HepG2 (cell line): ENCODE data around the gene LRP10. TPM values are rescaled to one million over a fixed set of nuclear protein-coding genes. Genes with fewer than 3 reads are reported as not detected.

ENCODE experiments used
- ATAC-seq: fragments of 200-7000 bp; cut with Tn5 transposase; 3 replicates; pipeline ENCODE4 v1.9.1; 2020; ENCODE audit warnings: mild to moderate bottlenecking, moderate library complexity
- BruUV-seq: library from RNA; stranded (reverse); fragments of 400-500 nt; replicated peaks from 2 replicates; lab custom pipeline; 2021; lab: Mats Ljungman, UMichigan
- CTCF ChIA-PET: fragments of 300-600 bp; formaldehyde crosslinking; extraction: SDS; loops from one replicate; lab custom pipeline; 2021; ENCODE audit warnings: low total read pairs, inconsistent platforms, low intra/inter-chr PET ratio; lab: Yijun Ruan, JAX
- POLR2A ChIA-PET: fragments of 350-600 bp; sonication (Branson Sonifier 250); formaldehyde crosslinking; loops from one replicate; lab custom pipeline; 2020; ENCODE audit warnings: antibody characterized with exemption, inconsistent platforms; lab: Yijun Ruan, JAX
- DNase-seq: peaks from one replicate; pipeline ENCODE4 v3.0.0-alpha.2; 2015; ENCODE audit warnings: low spot score
- FAIRE-seq: peaks from 3 replicates; lab custom pipeline; 2011; peaks lifted over from hg19 to GRCh38; lab: Jason Lieb, UNC
- H2AFZ ChIP-seq: one replicate; pipeline ENCODE4 v1.6.1; 2011; ENCODE audit warnings: low read length, inconsistent platforms
- H3K27ac ChIP-seq: fragments of 300-600 bp; 3 replicates; pipeline ENCODE4 v1.8.0; 2011; ENCODE audit warnings: mixed run types, mild to moderate bottlenecking, mixed read lengths, low read length, inconsistent platforms; ENCODE audit not compliant: insufficient read depth; ENCODE audit errors: extremely low read length
- H3K27me3 ChIP-seq, 2 experiments: fragments of 200-600 bp in 1 of 2; 2 replicates in 1 of 2; 3 replicates in 1 of 2; pipeline versions ENCODE4 v1.6.0 to v1.8.0; 2011; ENCODE audit warnings: low read length in 2 of 2, mild to moderate bottlenecking in 2 of 2, moderate library complexity in 2 of 2, inconsistent platforms in 1 of 2; ENCODE audit not compliant: insufficient read depth in 2 of 2, control insufficient read depth in 1 of 2
- H3K36me3 ChIP-seq, 2 experiments: fragments of 200-600 bp in 1 of 2; replicated peaks in 1 of 2; 2 replicates in 1 of 2; 3 replicates in 1 of 2; pipeline versions ENCODE4 v1.5.1 to v1.8.0; 2011; ENCODE audit warnings: low read length in 2 of 2, inconsistent platforms in 1 of 2; ENCODE audit not compliant: insufficient read depth in 2 of 2, control insufficient read depth in 1 of 2
- H3K4me1 ChIP-seq: 2 replicates; pipeline ENCODE4 v1.5.1; 2012; ENCODE audit warnings: low read length, inconsistent platforms; ENCODE audit not compliant: insufficient read depth
- H3K4me2 ChIP-seq: 2 replicates; pipeline ENCODE4 v1.6.0; 2011; ENCODE audit warnings: low read depth, low read length, inconsistent platforms
- H3K4me3 ChIP-seq, 3 experiments: fragments of 200-600 bp in 1 of 3; sonication (generic), shearing (Covaris generic) in 1 of 3; replicated peaks in 1 of 3; 2 replicates each; pipeline ENCODE4 v1.5.1; 2011 to 2016; ENCODE audit warnings: low read length in 3 of 3, inconsistent platforms in 2 of 3, low read depth in 2 of 3, mild to moderate bottlenecking in 2 of 3, control low read depth in 1 of 3, mixed read lengths in 1 of 3; ENCODE audit not compliant: insufficient read depth in 1 of 3
- H3K79me2 ChIP-seq: one replicate; pipeline ENCODE4 v1.6.1; 2011; ENCODE audit warnings: low read length, inconsistent platforms; ENCODE audit not compliant: insufficient read depth
- H3K9ac ChIP-seq: 2 replicates; pipeline ENCODE4 v1.6.0; 2011; ENCODE audit warnings: mild to moderate bottlenecking, low read depth, low read length, inconsistent platforms; ENCODE audit not compliant: insufficient read depth
- H3K9me3 ChIP-seq: 2 replicates; pipeline ENCODE4 v1.5.1; 2012; ENCODE audit warnings: mild to moderate bottlenecking, low read length
- H4K20me1 ChIP-seq: 2 replicates; pipeline ENCODE4 v1.6.0; 2011; ENCODE audit warnings: inconsistent platforms, mild to moderate bottlenecking, low read length, moderate library complexity; ENCODE audit not compliant: insufficient read depth
- ADNP ChIP-seq: sonication (generic); formaldehyde crosslinking; IDR thresholded peaks from 2 replicates; pipeline ENCODE4 v1.4.0; 2020; ENCODE audit warnings: missing genetic modification reagents
- ARNT ChIP-seq: fragments of 450-650 bp; IDR thresholded peaks from 2 replicates; pipeline ENCODE4 v1.6.1; 2017
- FOSL2 ChIP-seq: sonication (generic); formaldehyde crosslinking; IDR thresholded peaks from 2 replicates; pipeline ENCODE4 v1.4.0; 2020; ENCODE audit warnings: missing genetic modification reagents
- FOXP1 ChIP-seq, 2 experiments: fragments of 450-650 bp in 1 of 2; IDR thresholded peaks; 2 replicates each; pipeline ENCODE4 v1.6.1; 2017 to 2018; ENCODE audit warnings: antibody characterized with exemption in 1 of 2
- GATAD2A ChIP-seq: IDR thresholded peaks from 2 replicates; pipeline ENCODE4 v1.6.1; 2016
- JUND ChIP-seq: sonication (generic); formaldehyde crosslinking; IDR thresholded peaks from 2 replicates; pipeline ENCODE4 v1.8.0; 2022; ENCODE audit warnings: mild to moderate bottlenecking, missing genetic modification reagents
- KAT7 ChIP-seq: IDR thresholded peaks from 2 replicates; pipeline ENCODE4 v1.6.1; 2018; ENCODE audit warnings: borderline replicate concordance, missing compliant biosample characterization
- MAFK ChIP-seq, 2 experiments: IDR thresholded peaks in 1 of 2; conservative IDR thresholded peaks in 1 of 2; 2 replicates each; pipeline ENCODE4 v1.6.1; 2011; ENCODE audit warnings: improper control_type of control experiment in 2 of 2, low read length in 2 of 2
- PHF21A ChIP-seq: sonication (generic); formaldehyde crosslinking; IDR thresholded peaks from 2 replicates; pipeline ENCODE4 v1.5.0; 2020; ENCODE audit warnings: mild to moderate bottlenecking, missing genetic modification reagents
- SP4 ChIP-seq: sonication (generic); formaldehyde crosslinking; IDR thresholded peaks from 2 replicates; pipeline ENCODE4 v1.8.1; 2023; ENCODE audit warnings: mild to moderate bottlenecking, missing genetic modification reagents
- ZFY ChIP-seq: sonication (generic); formaldehyde crosslinking; IDR thresholded peaks from 2 replicates; pipeline ENCODE4 v1.4.0; 2020; ENCODE audit warnings: missing genetic modification reagents
- ZNF496 ChIP-seq: sonication (generic); formaldehyde crosslinking; IDR thresholded peaks from 2 replicates; pipeline ENCODE4 v1.8.1; 2023; ENCODE audit warnings: mild to moderate bottlenecking, moderate library complexity, missing genetic modification reagents; ENCODE audit not compliant: insufficient replicate concordance
- WGBS: methylation state at CpG from one replicate; pipeline ENCODE4 v1.1.6; 2017; ENCODE audit warnings: low lambda C conversion rate; 5-methylcytosine and 5-hydroxymethylcytosine counted together
- in situ Hi-C: cut with HindIII; loops from 2 replicates; pipeline ENCODE4 v1.10.0; 2017; ENCODE audit warnings: low pct_unique_long_range_greater_than_20kb; ENCODE audit not compliant: extremely low pct_ligation_motif_present
- intact Hi-C: fragments of 100-400 bp; cut with micrococcal nuclease; formaldehyde crosslinking; loops from one replicate; pipeline ENCODE4 v1.10.0; 2022; ENCODE audit not compliant: unreplicated experiment
- polyA plus RNA-seq, 8 experiments: library from polyadenylated mRNA; depleted of rRNA in 3 of 8; stranded (reverse) in 7 of 8; unstranded in 1 of 8; fragments of >200 nt; fragmentation: Illumina TruSeq in 4 of 8; extraction: Trizol in 4 of 8; gene quantifications; 2 replicates each; pipeline versions ENCODE4 v1.2.1 to v1.2.3, GENCODE V29; 2011 to 2016; ENCODE audit warnings: low read depth in 4 of 8, missing spikeins in 1 of 8, mixed read lengths in 1 of 8; ENCODE audit not compliant: insufficient read depth in 1 of 8
- total RNA-seq, 5 experiments: library from RNA; depleted of rRNA; stranded (reverse); fragments of >200 nt; fragmentation: Illumina TruSeq; extraction: Trizol; gene quantifications; 2 replicates each; pipeline ENCODE4 v1.2.3, GENCODE V29; 2016; ENCODE audit warnings: low read depth in 1 of 5
- TF ChIP-seq, protein P1 (sequence below): sonication (generic); formaldehyde crosslinking; IDR thresholded peaks from 2 replicates; pipeline ENCODE4 v1.4.0; 2020; ENCODE audit warnings: missing genetic modification reagents, mild to moderate bottlenecking, borderline replicate concordance
- TF ChIP-seq, protein P2 (sequence below): sonication (generic); formaldehyde crosslinking; IDR thresholded peaks from 2 replicates; pipeline ENCODE4 v1.4.0; 2020; ENCODE audit warnings: missing genetic modification reagents
- TF ChIP-seq, protein P3 (sequence below): sonication (generic); formaldehyde crosslinking; IDR thresholded peaks from 2 replicates; pipeline ENCODE4 v1.4.0; 2020; ENCODE audit warnings: low read depth, mild to moderate bottlenecking, missing genetic modification reagents

LRP10 gene
- total and polyA plus RNA-seq, 2 of the 13 experiments (the other 11 are each of a cell fraction or from before 2014, with no cell fraction given): 16.9 to 45.2 TPM

DNA sequence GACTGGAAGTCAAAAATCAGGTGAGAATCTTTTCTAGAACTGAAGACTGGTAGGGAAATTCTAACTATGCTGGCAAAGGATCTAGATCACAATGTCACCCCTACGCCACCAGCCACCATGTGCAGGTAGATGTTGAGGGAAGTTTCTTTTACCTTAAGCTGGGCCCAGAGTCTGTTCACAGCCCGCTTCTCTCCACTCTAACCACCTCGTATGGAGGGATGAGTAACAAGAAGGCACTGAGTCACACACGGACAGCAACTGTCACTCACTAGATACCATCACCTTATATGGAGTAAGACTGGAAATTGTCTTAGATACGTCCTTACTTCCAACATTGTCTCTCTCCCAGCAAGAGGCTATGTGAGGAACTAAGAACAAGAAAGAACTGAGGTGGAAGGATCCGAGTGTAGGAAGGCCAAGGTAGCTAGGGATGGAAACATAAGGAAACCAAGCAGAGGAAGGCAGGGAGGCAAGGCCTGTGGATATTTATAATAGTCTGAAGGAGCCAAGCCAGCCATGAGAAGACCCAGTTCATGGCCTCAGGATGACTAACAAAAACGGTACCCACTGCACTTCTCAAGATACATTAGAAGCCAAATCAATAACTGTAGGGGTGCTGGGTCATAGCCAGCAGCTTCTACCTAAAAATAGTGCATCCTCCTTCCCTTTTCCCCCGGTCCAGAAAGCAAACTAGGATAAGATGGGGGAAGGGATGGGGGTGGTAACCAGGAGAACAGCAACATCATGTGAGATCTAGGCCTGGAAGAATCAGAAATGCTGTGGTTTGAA lies 27.0 kb downstream of the LRP10 start:
- no peaks in the 10 kb centered on the region for H4K20me1 ChIP-seq
- H3K27me3 ChIP-seq: peaks cover 5 to 12% of the 10 kb centered on the region in 2 experiments; a peak in 3 of 5 replicates
- no peaks in the 10 kb centered on the region for H3K79me2 ChIP-seq
- no peak for ATAC-seq
- ChIA-PET POLR2A (interaction anchor here (2.6 kb wide), 1 partner anchor 10 kb away, joined by 11 read pairs; no protein-coding TSS in a partner anchor), CTCF (interaction anchor here (5.0 to 6.2 kb wide), 2 partner anchors 26 to 341 kb away, joined by 46 to 67 read pairs; partner anchors contain the start of gene LRP10)
- H3K4me2 ChIP-seq: no peak overlapping the region
- no peaks in the 10 kb centered on the region for H3K36me3 ChIP-seq
- intact Hi-C loops (no loop called here), in situ Hi-C loops (no loop called here)
- 23% methylated on average over 8 of the region's 8 CpGs for WGBS
- H3K9ac ChIP-seq: no peak overlapping the region
- TF ChIP-seq, protein P1, sequence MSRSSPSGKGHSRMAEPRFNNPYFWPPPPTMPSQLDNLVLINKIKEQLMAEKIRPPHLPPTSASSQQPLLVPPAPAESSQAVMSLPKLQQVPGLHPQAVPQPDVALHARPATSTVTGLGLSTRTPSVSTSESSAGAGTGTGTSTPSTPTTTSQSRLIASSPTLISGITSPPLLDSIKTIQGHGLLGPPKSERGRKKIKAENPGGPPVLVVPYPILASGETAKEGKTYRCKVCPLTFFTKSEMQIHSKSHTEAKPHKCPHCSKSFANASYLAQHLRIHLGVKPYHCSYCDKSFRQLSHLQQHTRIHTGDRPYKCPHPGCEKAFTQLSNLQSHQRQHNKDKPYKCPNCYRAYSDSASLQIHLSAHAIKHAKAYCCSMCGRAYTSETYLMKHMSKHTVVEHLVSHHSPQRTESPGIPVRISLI (CRISPR knock-in tag): no peak
- 0 out of 2 replicates have a peak, but pooled peaks have one; percentile 13 for TF ChIP-seq FOSL2 (CRISPR knock-in tag)
- no peak for TF ChIP-seq ADNP (CRISPR knock-in tag)
- peak; percentile 23; the same call in 1 of the 2 replicates for TF ChIP-seq JUND (CRISPR knock-in tag)
- 0 out of 2 replicates have a peak, but pooled peaks have one; percentile 19 for TF ChIP-seq SP4 (CRISPR knock-in tag)
- no peak for TF ChIP-seq MAFK (conservative IDR thresholded peaks at IDR 0.05 in 1 of 2, IDR thresholded peaks at IDR 0.05 in 1 of 2; ENCODE audit: low read length in 2 of 2)
- no peak for TF ChIP-seq ARNT
- TF ChIP-seq, protein P2, sequence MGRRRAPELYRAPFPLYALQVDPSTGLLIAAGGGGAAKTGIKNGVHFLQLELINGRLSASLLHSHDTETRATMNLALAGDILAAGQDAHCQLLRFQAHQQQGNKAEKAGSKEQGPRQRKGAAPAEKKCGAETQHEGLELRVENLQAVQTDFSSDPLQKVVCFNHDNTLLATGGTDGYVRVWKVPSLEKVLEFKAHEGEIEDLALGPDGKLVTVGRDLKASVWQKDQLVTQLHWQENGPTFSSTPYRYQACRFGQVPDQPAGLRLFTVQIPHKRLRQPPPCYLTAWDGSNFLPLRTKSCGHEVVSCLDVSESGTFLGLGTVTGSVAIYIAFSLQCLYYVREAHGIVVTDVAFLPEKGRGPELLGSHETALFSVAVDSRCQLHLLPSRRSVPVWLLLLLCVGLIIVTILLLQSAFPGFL (CRISPR knock-in tag): no peak
- TF ChIP-seq KAT7 (CRISPR knock-in tag): no peak
- no peak for TF ChIP-seq FOXP1 (IDR thresholded peaks at IDR 0.05)
- TF ChIP-seq FOXP1 (CRISPR knock-in tag; IDR thresholded peaks at IDR 0.05): no peak
- TF ChIP-seq PHF21A (CRISPR knock-in tag): no peak
- TF ChIP-seq, protein P3, sequence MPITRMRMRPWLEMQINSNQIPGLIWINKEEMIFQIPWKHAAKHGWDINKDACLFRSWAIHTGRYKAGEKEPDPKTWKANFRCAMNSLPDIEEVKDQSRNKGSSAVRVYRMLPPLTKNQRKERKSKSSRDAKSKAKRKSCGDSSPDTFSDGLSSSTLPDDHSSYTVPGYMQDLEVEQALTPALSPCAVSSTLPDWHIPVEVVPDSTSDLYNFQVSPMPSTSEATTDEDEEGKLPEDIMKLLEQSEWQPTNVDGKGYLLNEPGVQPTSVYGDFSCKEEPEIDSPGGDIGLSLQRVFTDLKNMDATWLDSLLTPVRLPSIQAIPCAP (CRISPR knock-in tag): no peak
- TF ChIP-seq GATAD2A: no peak
- TF ChIP-seq ZNF496 (CRISPR knock-in tag): no peak
- TF ChIP-seq ZFY (CRISPR knock-in tag): 0 out of 2 replicates have a peak, but pooled peaks have one; percentile 14
- BruUV-seq: no TSS peak
- FAIRE-seq: no peak
- peaks cover 31% of the 10 kb centered on the region for H3K4me1 ChIP-seq
- DNase-seq: no peak
- H3K27ac ChIP-seq: no peak overlapping the region
- H2AFZ ChIP-seq: no peak overlapping the region
- no peak overlapping the region for H3K4me3 ChIP-seq
- no peaks in the 10 kb centered on the region for H3K9me3 ChIP-seq
